IMR-90 (cell line): ENCODE measurements around the gene HDAC7. TPM values are rescaled to one million over a fixed set of nuclear protein-coding genes. Genes with fewer than 3 reads are reported as not detected.
A peak's percentile ranks its signal among the peaks of the same experiment; 100 is the strongest.

Experiments used
- ATAC-seq: fragments of 200-7000 bp; cut with Tn5 transposase; 2 replicates; pipeline ENCODE4 v1.9.1; 2020; ENCODE audit warnings: low read depth, mild to moderate bottlenecking, moderate library complexity
- BruUV-seq: library from RNA; stranded (reverse); fragments of 400-500 nt; replicated peaks from 2 replicates; lab custom pipeline; 2021; lab: Mats Ljungman, UMichigan
- CTCF ChIA-PET: fragments of 300-600 bp; formaldehyde crosslinking; extraction: SDS; loops from one replicate; lab custom pipeline; 2021; ENCODE audit warnings: antibody characterized with exemption; lab: Yijun Ruan, JAX
- POLR2A ChIA-PET: fragments of 300-600 bp; sonication (Branson Sonifier 250); formaldehyde crosslinking; loops from one replicate; lab custom pipeline; 2022; ENCODE audit warnings: antibody characterized with exemption; ENCODE audit not compliant: unreplicated experiment; lab: Charles Lee
- DNase-seq: peaks from one replicate; pipeline ENCODE4 v3.0.0; 2013
- H2AFZ ChIP-seq: replicated peaks from 2 replicates; pipeline ENCODE3; 2013; ENCODE audit warnings: low read length, mild to moderate bottlenecking; ENCODE audit not compliant: poor library complexity
- H2AK5ac ChIP-seq: 2 replicates; pipeline ENCODE4 v1.6.1; 2013; ENCODE audit warnings: low read depth, low read length, inconsistent platforms
- H2AK9ac ChIP-seq: replicated peaks from 2 replicates; pipeline ENCODE3; 2013; ENCODE audit warnings: mild to moderate bottlenecking, low read depth, low read length, moderate library complexity; ENCODE audit not compliant: poor library complexity
- H2BK120ac ChIP-seq: 2 replicates; pipeline ENCODE4 v1.6.1; 2013; ENCODE audit warnings: low read depth, low read length, inconsistent platforms
- H2BK15ac ChIP-seq: 3 replicates; pipeline ENCODE4 v1.6.1; 2013; ENCODE audit warnings: low read depth, low read length, inconsistent platforms
- H2BK20ac ChIP-seq: 2 replicates; pipeline ENCODE4 v1.6.1; 2013; ENCODE audit warnings: low read depth, mild to moderate bottlenecking, inconsistent platforms, low read length, moderate library complexity
- H2BK5ac ChIP-seq: 2 replicates; pipeline ENCODE4 v1.6.1; 2013; ENCODE audit warnings: mild to moderate bottlenecking, low read depth, low read length, inconsistent platforms; ENCODE audit not compliant: poor library complexity, severe bottlenecking
- H3K14ac ChIP-seq: replicated peaks from 2 replicates; pipeline ENCODE4 v1.6.1; 2013; ENCODE audit warnings: low read depth, low read length, inconsistent platforms
- H3K18ac ChIP-seq: 2 replicates; pipeline ENCODE4 v1.6.1; 2013; ENCODE audit warnings: low read depth, low read length, control low read depth
- H3K23ac ChIP-seq: 2 replicates; pipeline ENCODE4 v1.6.1; 2013; ENCODE audit warnings: low read depth, low read length, inconsistent platforms
- H3K27ac ChIP-seq: 2 replicates; pipeline ENCODE4 v1.5.1; 2013; ENCODE audit warnings: mild to moderate bottlenecking, control low read depth, low read length; ENCODE audit not compliant: insufficient read depth
- H3K27me3 ChIP-seq: 2 replicates; pipeline ENCODE4 v1.6.1; 2013; ENCODE audit warnings: low read length; ENCODE audit not compliant: control insufficient read depth, insufficient read depth
- H3K36me3 ChIP-seq: 2 replicates; pipeline ENCODE4 v1.6.1; 2013; ENCODE audit warnings: low read length, mixed read lengths; ENCODE audit not compliant: control insufficient read depth, insufficient read depth
- H3K4ac ChIP-seq: 2 replicates; pipeline ENCODE4 v1.6.1; 2013; ENCODE audit warnings: low read depth, low read length, inconsistent platforms
- H3K4me1 ChIP-seq: 2 replicates; pipeline ENCODE4 v1.6.1; 2013; ENCODE audit warnings: low read length, mixed read lengths; ENCODE audit not compliant: control insufficient read depth, insufficient read depth
- H3K4me2 ChIP-seq: 2 replicates; pipeline ENCODE4 v1.6.1; 2013; ENCODE audit warnings: low read depth, mild to moderate bottlenecking, control low read depth, low read length, moderate library complexity
- H3K4me3 ChIP-seq: 2 replicates; pipeline ENCODE4 v1.5.1; 2013; ENCODE audit warnings: low read depth, mild to moderate bottlenecking, control low read depth, low read length, moderate library complexity; ENCODE audit not compliant: insufficient read depth
- H3K56ac ChIP-seq: 2 replicates; pipeline ENCODE4 v1.6.1; 2013; ENCODE audit warnings: low read length, inconsistent platforms; ENCODE audit not compliant: insufficient read depth; ENCODE audit errors: extremely low read depth
- H3K79me1 ChIP-seq, 2 experiments: 2 replicates each; pipeline ENCODE4 v1.6.1; 2013; ENCODE audit warnings: low read length in 2 of 2, inconsistent platforms in 1 of 2, low read depth in 1 of 2
- H3K9ac ChIP-seq: 2 replicates; pipeline ENCODE4 v1.6.1; 2013; ENCODE audit warnings: low read depth, low read length, control low read depth
- H3K9me1 ChIP-seq: 2 replicates; pipeline ENCODE4 v1.6.1; 2013; ENCODE audit warnings: low read length, inconsistent platforms; ENCODE audit not compliant: insufficient read depth
- H3K9me3 ChIP-seq: 2 replicates; pipeline ENCODE4 v1.6.1; 2013; ENCODE audit warnings: low read length; ENCODE audit not compliant: control insufficient read depth, insufficient read depth
- H4K20me1 ChIP-seq: 2 replicates; pipeline ENCODE4 v1.6.1; 2013; ENCODE audit warnings: low read length, inconsistent platforms; ENCODE audit not compliant: insufficient read depth
- H4K5ac ChIP-seq: 2 replicates; pipeline ENCODE4 v1.6.1; 2013; ENCODE audit warnings: mild to moderate bottlenecking, low read depth, low read length, control low read depth
- H4K8ac ChIP-seq, 2 experiments: 2 replicates each; pipeline ENCODE4 v1.6.1; 2013; ENCODE audit warnings: low read depth in 2 of 2, low read length in 2 of 2, control low read depth in 1 of 2, inconsistent platforms in 1 of 2
- H4K91ac ChIP-seq: 2 replicates; pipeline ENCODE4 v1.6.1; 2013; ENCODE audit warnings: low read depth, low read length, inconsistent platforms; ENCODE audit not compliant: insufficient read depth
- BHLHE40 ChIP-seq: fragments of 150-350 bp; IDR thresholded peaks from 2 replicates; pipeline ENCODE4 v1.6.1; 2016; ENCODE audit warnings: mild to moderate bottlenecking, low read depth, low read length
- CEBPB ChIP-seq: IDR thresholded peaks from 2 replicates; pipeline ENCODE4 v1.6.1; 2012; ENCODE audit warnings: low read depth, low read length, improper control_type of control experiment
- CHD1 ChIP-seq: IDR thresholded peaks from 2 replicates; pipeline ENCODE4 v1.6.1; 2012; ENCODE audit warnings: low read depth, low read length, improper control_type of control experiment
- CTCF ChIP-seq: conservative IDR thresholded peaks from 2 replicates; pipeline ENCODE4 v1.5.1; 2012; ENCODE audit warnings: mild to moderate bottlenecking, low read depth, low read length, improper control_type of control experiment
- FOS ChIP-seq: fragments of 150-350 bp; IDR thresholded peaks from 2 replicates; pipeline ENCODE4 v1.6.1; 2016; ENCODE audit warnings: low read depth, low read length
- MAFK ChIP-seq: IDR thresholded peaks from 2 replicates; pipeline ENCODE4 v1.6.1; 2012; ENCODE audit warnings: low read depth, low read length, improper control_type of control experiment
- MAZ ChIP-seq: IDR thresholded peaks from 2 replicates; pipeline ENCODE4 v1.6.1; 2012; ENCODE audit warnings: low read depth, mild to moderate bottlenecking, low read length, improper control_type of control experiment, moderate library complexity, borderline replicate concordance
- MXI1 ChIP-seq: IDR thresholded peaks from 2 replicates; pipeline ENCODE4 v1.6.1; 2012; ENCODE audit warnings: low read depth, mild to moderate bottlenecking, low read length, moderate library complexity, borderline replicate concordance
- NFE2L2 ChIP-seq: fragments of 150-350 bp; IDR thresholded peaks from 2 replicates; pipeline ENCODE4 v1.6.1; 2016; ENCODE audit warnings: low read depth, mild to moderate bottlenecking, low read length
- POLR2A ChIP-seq: IDR thresholded peaks from 2 replicates; pipeline ENCODE4 v1.6.1; 2012; ENCODE audit warnings: mild to moderate bottlenecking, low read depth, low read length
- RAD21 ChIP-seq: IDR thresholded peaks from 2 replicates; pipeline ENCODE4 v1.6.1; 2012; ENCODE audit warnings: low read length, improper control_type of control experiment
- RCOR1 ChIP-seq: IDR thresholded peaks from 2 replicates; pipeline ENCODE4 v1.6.1; 2012; ENCODE audit warnings: mild to moderate bottlenecking, low read length, improper control_type of control experiment; ENCODE audit not compliant: insufficient replicate concordance
- RFX5 ChIP-seq: IDR thresholded peaks from 2 replicates; pipeline ENCODE4 v1.8.0; 2012; ENCODE audit warnings: low read depth, mild to moderate bottlenecking, low read length, moderate library complexity
- SMC3 ChIP-seq: fragments of 150-350 bp; IDR thresholded peaks from 2 replicates; pipeline ENCODE4 v1.6.1; 2016; ENCODE audit warnings: low read depth, mild to moderate bottlenecking, antibody characterized with exemption, low read length, moderate library complexity
- WGBS, 2 experiments: methylation state at CpG; one replicate each; pipeline versions ENCODE4 v1.1.5 to v1.1.7; 2013; ENCODE audit warnings: missing lambda C conversion rate in 2 of 2; ENCODE audit not compliant: insufficient read length in 1 of 2; ENCODE audit errors: extremely low coverage in 2 of 2; 5-methylcytosine and 5-hydroxymethylcytosine counted together
- dilution Hi-C: fragments of 300-500 bp; cut with HindIII; formaldehyde crosslinking; loops from one replicate; pipeline ENCODE4 v1.14.3; 2018; ENCODE audit warnings: low sequenced_read_pairs; ENCODE audit not compliant: unreplicated experiment
- in situ Hi-C: fragments of 300-500 bp; cut with MboI; formaldehyde crosslinking; loops from 3 replicates; pipeline ENCODE4 v1.14.3; 2019; ENCODE audit warnings: low sequenced_read_pairs, inconsistent platforms, mixed read lengths
- intact Hi-C: fragments of 100-400 bp; cut with micrococcal nuclease; formaldehyde crosslinking; loops from 2 replicates; pipeline ENCODE4 v1.10.0; 2022
- polyA plus RNA-seq, 3 experiments: library from polyadenylated mRNA; depleted of rRNA; stranded (reverse); fragments of >200 nt; gene quantifications; 2 replicates each; pipeline ENCODE4 v1.2.3, GENCODE V29; 2012; ENCODE audit warnings: low replicate concordance in 1 of 3
- total RNA-seq: library from RNA; depleted of rRNA; stranded (reverse); fragments of >200 nt; gene quantifications from 2 replicates; pipeline ENCODE4 v1.2.3, GENCODE V29; 2012
- TF ChIP-seq, protein P1 (sequence below): fragments of 150-350 bp; IDR thresholded peaks from 2 replicates; pipeline ENCODE4 v1.6.1; 2017; ENCODE audit warnings: mild to moderate bottlenecking, antibody characterized with exemption, low read length, low read depth

HDAC7 gene
- total and polyA plus RNA-seq, 2 of the 4 experiments (the other 2 are of a cell fraction): 10.4 to 64.7 TPM

GRCh38 chr12:47818467-47819137 lies 1.1 kb downstream of the HDAC7 start:
- ChIA-PET POLR2A (interaction anchor here (0.6 kb wide), 1 partner anchor 10 kb away, joined by 3 read pairs; no protein-coding TSS in a partner anchor), CTCF (no interaction called here)
- intact Hi-C loops: loop anchor here (1.0 to 2.0 kb wide), 2 partner anchors 20 to 131 kb away; no protein-coding TSS in a partner anchor
- peaks cover 33% of the 10 kb centered on the region for H3K9me1 ChIP-seq
- H2BK20ac ChIP-seq: no peak overlapping the region; the same call in 1 of the 2 replicates
- peak overlapping the region; percentile 32 for H3K18ac ChIP-seq
- peak overlapping the region; percentile 35; the same call in 1 of the 2 replicates for H2BK120ac ChIP-seq
- H4K8ac ChIP-seq: peak overlapping the region; percentile 22 to 47; a peak in 3 of 4 replicates
- peak overlapping the region; percentile 85 for H3K9ac ChIP-seq
- in situ Hi-C loops: no loop called here
- H3K79me1 ChIP-seq: peaks cover 4 to 49% of the 10 kb centered on the region in 2 experiments; a peak in 3 of 4 replicates
- dilution Hi-C loops: no loop called here
- H2AFZ ChIP-seq: peak overlapping the region; percentile 66
- H2BK5ac ChIP-seq: peak overlapping the region; percentile 79
- peak overlapping the region; percentile 47; the same call in 1 of the 2 replicates for H4K91ac ChIP-seq
- H3K4me1 ChIP-seq: peaks cover 48% of the 10 kb centered on the region
- DNase-seq (peak; percentile 43), ATAC-seq (peak; percentile 6; the same call in 1 of the 2 replicates)
- H3K36me3 ChIP-seq: peaks cover 5% of the 10 kb centered on the region; the same call in 1 of the 2 replicates
- no peak overlapping the region for H2BK15ac ChIP-seq
- peak overlapping the region; percentile 73 for H3K56ac ChIP-seq
- H4K20me1 ChIP-seq: peaks cover 52% of the 10 kb centered on the region
- peak overlapping the region; percentile 83 for H3K23ac ChIP-seq
- H3K4me3 ChIP-seq: peak overlapping the region; percentile 91
- H3K27ac ChIP-seq: peak overlapping the region; percentile 99
- peak overlapping the region; percentile 97 for H3K14ac ChIP-seq
- peak overlapping the region; percentile 6; the same call in 1 of the 2 replicates for H4K5ac ChIP-seq
- H3K4ac ChIP-seq: peak overlapping the region; percentile 87
- peak overlapping the region; percentile 95 for H2AK5ac ChIP-seq
- peak overlapping the region; percentile 84 for H3K4me2 ChIP-seq
- WGBS, 2 experiments: 41% methylated on average over 9 of the region's 23 CpGs; no CpG with 5 or more reads in 1 of the 2 experiments
- H3K9me3 ChIP-seq: no peaks in the 10 kb centered on the region
- H3K27me3 ChIP-seq: no peaks in the 10 kb centered on the region
- peak overlapping the region; percentile 98 for H2AK9ac ChIP-seq
- no TSS peak for BruUV-seq
- TF ChIP-seq NFE2L2 (no peak), SMC3 (no peak), MAFK (no peak), CTCF (no peak), BHLHE40 (no peak), RAD21 (no peak), RCOR1 (no peak), MAZ (no peak), FOS (no peak), POLR2A (no peak), CEBPB (no peak), CHD1 (no peak), MXI1 (no peak), RFX5 (no peak)
- TF ChIP-seq, protein P1, sequence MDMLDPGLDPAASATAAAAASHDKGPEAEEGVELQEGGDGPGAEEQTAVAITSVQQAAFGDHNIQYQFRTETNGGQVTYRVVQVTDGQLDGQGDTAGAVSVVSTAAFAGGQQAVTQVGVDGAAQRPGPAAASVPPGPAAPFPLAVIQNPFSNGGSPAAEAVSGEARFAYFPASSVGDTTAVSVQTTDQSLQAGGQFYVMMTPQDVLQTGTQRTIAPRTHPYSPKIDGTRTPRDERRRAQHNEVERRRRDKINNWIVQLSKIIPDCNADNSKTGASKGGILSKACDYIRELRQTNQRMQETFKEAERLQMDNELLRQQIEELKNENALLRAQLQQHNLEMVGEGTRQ: no peak
